Measurements from ENCODE around the gene SPDL1. TPM values are rescaled to one million over a fixed set of nuclear protein-coding genes. Genes with fewer than 3 reads are reported as not detected.

Gene SPDL1
- total and polyA plus RNA-seq, 8 donors, result 6.4 to 43.2 (median 33.3) TPM

GRCh38 chr5:169631360-169631759, 47.8 kb downstream of the SPDL1 start:
- peaks cover 0 to 6% of the 10 kb centered on the region in 2 donors for H3K4me1 ChIP-seq
- H3K27me3 ChIP-seq, result peaks cover 3 to 5% of the 10 kb centered on the region in 2 donors
- H3K4me3 ChIP-seq, result no peak overlapping the region
- TF ChIP-seq CTCF (IDR thresholded peaks at IDR 0.05), result no peak
- DNase-seq (peak in 1 of 4 donors; percentile 32), ATAC-seq (peak; percentile 50)
- no peak overlapping the region for H3K27ac ChIP-seq
- intact Hi-C loops (cut with DNase I), result no loop called here
- no peaks in the 10 kb centered on the region for H3K9me3 ChIP-seq
- H3K36me3 ChIP-seq, result no peaks in the 10 kb centered on the region

DNA sequence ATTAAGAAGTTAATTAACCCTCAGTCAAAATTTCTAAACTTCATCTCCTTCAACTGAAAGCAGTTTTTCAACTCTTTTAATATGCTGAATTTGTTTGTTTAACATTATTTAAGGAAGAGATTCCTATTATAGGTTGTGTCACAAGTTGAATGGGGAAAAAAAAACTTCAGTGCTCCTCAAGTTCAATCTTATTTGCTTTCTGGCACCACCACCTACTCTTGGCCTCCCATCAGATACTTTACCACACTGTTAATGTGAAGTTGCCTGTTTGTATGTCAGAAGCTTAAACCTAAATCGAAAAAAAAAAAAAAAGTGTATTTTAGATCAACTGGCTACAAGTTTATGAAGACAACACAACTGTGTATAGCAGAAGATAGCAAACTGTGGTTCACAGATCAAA, 49.4 kb downstream of the SPDL1 start:
- no peak overlapping the region for H3K4me3 ChIP-seq
- DNase-seq, result no peak
- H3K4me1 ChIP-seq, result peaks cover 0 to 17% of the 10 kb centered on the region in 2 donors
- H3K36me3 ChIP-seq, result no peaks in the 10 kb centered on the region
- peak; percentile 11 for ATAC-seq
- H3K27ac ChIP-seq, result no peak overlapping the region
- intact Hi-C loops (cut with DNase I), result no loop called here
- no peaks in the 10 kb centered on the region for H3K9me3 ChIP-seq
- H3K27me3 ChIP-seq, result peaks cover 12 to 21% of the 10 kb centered on the region in 2 donors
- TF ChIP-seq CTCF (IDR thresholded peaks at IDR 0.05), result no peak

GRCh38 chr5:169634606-169635005, 51.0 kb downstream of the SPDL1 start:
- no peak for TF ChIP-seq CTCF (IDR thresholded peaks at IDR 0.05)
- Histone ChIP-seq H3K27ac (no peak overlapping the region), H3K27me3 (peaks cover 12 to 24% of the 10 kb centered on the region in 2 donors), H3K36me3 (no peaks in the 10 kb centered on the region), H3K4me1 (peaks cover 0 to 28% of the 10 kb centered on the region in 2 donors), H3K9me3 (peaks cover 0 to 5% of the 10 kb centered on the region in 2 donors), H3K4me3 (no peak overlapping the region)
- no peak for DNase-seq
- intact Hi-C loops (cut with DNase I), result no loop called here
- no peak for ATAC-seq

DNA sequence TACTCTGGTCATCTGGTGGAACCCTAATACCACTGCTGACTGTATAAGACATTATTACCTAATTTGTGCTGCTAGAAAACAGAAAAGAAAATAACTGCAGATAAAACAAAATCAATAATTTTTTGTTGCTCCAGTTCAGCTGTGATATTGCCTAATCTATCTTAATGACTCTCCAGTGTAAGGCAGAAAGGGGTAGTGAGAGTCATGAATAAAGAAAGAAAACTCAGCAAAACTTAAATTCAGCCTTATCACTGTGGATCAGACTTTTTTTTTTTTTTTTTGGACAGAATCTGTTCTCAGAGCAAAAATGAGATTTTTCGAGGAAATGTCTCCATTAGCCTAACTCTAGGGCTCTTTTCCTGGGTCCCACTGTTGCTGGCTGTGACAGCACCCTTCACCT, 52.4 kb downstream of the SPDL1 start:
- Histone ChIP-seq H3K27ac (peak overlapping the region in 1 of 2 donors; percentile 93), H3K4me1 (peaks cover 0 to 33% of the 10 kb centered on the region in 2 donors), H3K36me3 (no peaks in the 10 kb centered on the region), H3K4me3 (peak overlapping the region in 1 of 2 donors; percentile 68), H3K27me3 (peaks cover 12 to 24% of the 10 kb centered on the region in 2 donors), H3K9me3 (peaks cover 0 to 6% of the 10 kb centered on the region in 2 donors)
- no peak for TF ChIP-seq CTCF (IDR thresholded peaks at IDR 0.05)
- intact Hi-C loops (cut with DNase I), result no loop called here
- DNase-seq (no peak), ATAC-seq (no peak)

- no peak for ATAC-seq
- DNase-seq, result no peak
- H3K4me3 ChIP-seq, result peak overlapping the region; percentile 38 to 68
- TF ChIP-seq CTCF (IDR thresholded peaks at IDR 0.05), result no peak
- H3K9me3 ChIP-seq, result peaks cover 0 to 6% of the 10 kb centered on the region in 2 donors
- H3K36me3 ChIP-seq, result no peaks in the 10 kb centered on the region
- peaks cover 0 to 39% of the 10 kb centered on the region in 2 donors for H3K4me1 ChIP-seq
- H3K27ac ChIP-seq, result peak overlapping the region; percentile 62 to 93
- H3K27me3 ChIP-seq, result peaks cover 12 to 24% of the 10 kb centered on the region in 2 donors
- intact Hi-C loops (cut with DNase I), result no loop called here
These were observed 53.0 kb downstream of the SPDL1 start for GRCh38 chr5:169636477-169637084.

Measured in left lung (tissue), 10 donors.